Measurements from ENCODE around the gene ELL2. TPM values are rescaled to one million over a fixed set of nuclear protein-coding genes. Genes with fewer than 3 reads are reported as not detected.

Gene ELL2
- total and polyA plus RNA-seq, 9 of the 15 experiments (the other 6 are each of a cell fraction or from before 2014, with no cell fraction given): 4.3 to 18.3 (median 14.5) TPM

DNA sequence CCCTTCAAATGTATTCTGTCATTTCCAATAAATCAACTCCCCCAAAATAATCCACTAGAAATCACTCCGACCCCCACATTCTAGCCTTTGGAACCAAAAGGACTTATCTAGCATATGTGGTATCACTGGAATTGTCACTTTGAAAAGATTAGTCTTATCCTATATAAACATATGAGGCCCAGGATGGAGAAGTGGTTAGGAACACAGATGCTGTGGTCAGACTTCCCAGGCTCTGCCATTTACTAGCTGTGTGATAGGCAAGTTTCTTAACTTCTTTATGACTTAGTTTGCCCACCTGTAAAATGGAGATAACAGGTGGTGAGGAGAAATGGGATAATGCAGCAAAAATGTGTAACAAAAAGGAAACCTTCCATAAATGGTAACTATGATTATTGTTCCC, 77.1 kb downstream of the ELL2 start (continued):
- TF ChIP-seq, protein P1, sequence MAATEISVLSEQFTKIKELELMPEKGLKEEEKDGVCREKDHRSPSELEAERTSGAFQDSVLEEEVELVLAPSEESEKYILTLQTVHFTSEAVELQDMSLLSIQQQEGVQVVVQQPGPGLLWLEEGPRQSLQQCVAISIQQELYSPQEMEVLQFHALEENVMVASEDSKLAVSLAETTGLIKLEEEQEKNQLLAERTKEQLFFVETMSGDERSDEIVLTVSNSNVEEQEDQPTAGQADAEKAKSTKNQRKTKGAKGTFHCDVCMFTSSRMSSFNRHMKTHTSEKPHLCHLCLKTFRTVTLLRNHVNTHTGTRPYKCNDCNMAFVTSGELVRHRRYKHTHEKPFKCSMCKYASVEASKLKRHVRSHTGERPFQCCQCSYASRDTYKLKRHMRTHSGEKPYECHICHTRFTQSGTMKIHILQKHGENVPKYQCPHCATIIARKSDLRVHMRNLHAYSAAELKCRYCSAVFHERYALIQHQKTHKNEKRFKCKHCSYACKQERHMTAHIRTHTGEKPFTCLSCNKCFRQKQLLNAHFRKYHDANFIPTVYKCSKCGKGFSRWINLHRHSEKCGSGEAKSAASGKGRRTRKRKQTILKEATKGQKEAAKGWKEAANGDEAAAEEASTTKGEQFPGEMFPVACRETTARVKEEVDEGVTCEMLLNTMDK (IDR thresholded peaks at IDR 0.05; ENCODE audit: borderline replicate concordance, insufficient read depth, low read depth, low read length, poor library complexity, severe bottlenecking): no peak
- TF ChIP-seq, protein P2, sequence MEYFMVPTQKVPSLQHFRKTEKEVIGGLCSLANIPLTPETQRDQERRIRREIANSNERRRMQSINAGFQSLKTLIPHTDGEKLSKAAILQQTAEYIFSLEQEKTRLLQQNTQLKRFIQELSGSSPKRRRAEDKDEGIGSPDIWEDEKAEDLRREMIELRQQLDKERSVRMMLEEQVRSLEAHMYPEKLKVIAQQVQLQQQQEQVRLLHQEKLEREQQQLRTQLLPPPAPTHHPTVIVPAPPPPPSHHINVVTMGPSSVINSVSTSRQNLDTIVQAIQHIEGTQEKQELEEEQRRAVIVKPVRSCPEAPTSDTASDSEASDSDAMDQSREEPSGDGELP (CRISPR knock-in tag; IDR thresholded peaks at IDR 0.05; ENCODE audit: borderline replicate concordance): no peak
- TF ChIP-seq, protein P3, sequence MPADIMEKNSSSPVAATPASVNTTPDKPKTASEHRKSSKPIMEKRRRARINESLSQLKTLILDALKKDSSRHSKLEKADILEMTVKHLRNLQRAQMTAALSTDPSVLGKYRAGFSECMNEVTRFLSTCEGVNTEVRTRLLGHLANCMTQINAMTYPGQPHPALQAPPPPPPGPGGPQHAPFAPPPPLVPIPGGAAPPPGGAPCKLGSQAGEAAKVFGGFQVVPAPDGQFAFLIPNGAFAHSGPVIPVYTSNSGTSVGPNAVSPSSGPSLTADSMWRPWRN (IDR thresholded peaks at IDR 0.05; ENCODE audit: low read depth): peak; percentile 82
- TF ChIP-seq ZNF124 (CRISPR knock-in tag; IDR thresholded peaks at IDR 0.05) (no peak), TFAM (CRISPR knock-in tag; conservative IDR thresholded peaks at IDR 0.05) (no peak), MBD2 (IDR thresholded peaks at IDR 0.05; ENCODE audit: borderline replicate concordance, low read depth) (no peak), FOXK2 (conservative IDR thresholded peaks at IDR 0.05 in 1 of 2, IDR thresholded peaks at IDR 0.05 in 1 of 2; ENCODE audit: low read depth in 2 of 2) (no peak), ESRRB (CRISPR knock-in tag; IDR thresholded peaks at IDR 0.05; ENCODE audit: borderline replicate concordance) (no peak), ZNF384 (IDR thresholded peaks at IDR 0.05; ENCODE audit: low read depth, low read length) (no peak), NCOA1 (IDR thresholded peaks at IDR 0.05; ENCODE audit: low read depth) (no peak), FOXP1 (CRISPR knock-in tag; IDR thresholded peaks at IDR 0.05) (no peak), RBM22 (IDR thresholded peaks at IDR 0.05; ENCODE audit: low read depth, low read length, poor library complexity, severe bottlenecking) (no peak), SMARCA4 (IDR thresholded peaks at IDR 0.05) (peak; percentile 74; the same call in 1 of the 2 replicates), TRIM24 (IDR thresholded peaks at IDR 0.05) (peak; percentile 77 to 80; a peak in 3 of 4 replicates), MCM7 (IDR thresholded peaks at IDR 0.05) (no peak), E2F3 (CRISPR knock-in tag; IDR thresholded peaks at IDR 0.05) (no peak)
- TF ChIP-seq, protein P4, sequence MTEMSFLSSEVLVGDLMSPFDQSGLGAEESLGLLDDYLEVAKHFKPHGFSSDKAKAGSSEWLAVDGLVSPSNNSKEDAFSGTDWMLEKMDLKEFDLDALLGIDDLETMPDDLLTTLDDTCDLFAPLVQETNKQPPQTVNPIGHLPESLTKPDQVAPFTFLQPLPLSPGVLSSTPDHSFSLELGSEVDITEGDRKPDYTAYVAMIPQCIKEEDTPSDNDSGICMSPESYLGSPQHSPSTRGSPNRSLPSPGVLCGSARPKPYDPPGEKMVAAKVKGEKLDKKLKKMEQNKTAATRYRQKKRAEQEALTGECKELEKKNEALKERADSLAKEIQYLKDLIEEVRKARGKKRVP (CRISPR knock-in tag; IDR thresholded peaks at IDR 0.05): no peak
- TF ChIP-seq, protein P5, sequence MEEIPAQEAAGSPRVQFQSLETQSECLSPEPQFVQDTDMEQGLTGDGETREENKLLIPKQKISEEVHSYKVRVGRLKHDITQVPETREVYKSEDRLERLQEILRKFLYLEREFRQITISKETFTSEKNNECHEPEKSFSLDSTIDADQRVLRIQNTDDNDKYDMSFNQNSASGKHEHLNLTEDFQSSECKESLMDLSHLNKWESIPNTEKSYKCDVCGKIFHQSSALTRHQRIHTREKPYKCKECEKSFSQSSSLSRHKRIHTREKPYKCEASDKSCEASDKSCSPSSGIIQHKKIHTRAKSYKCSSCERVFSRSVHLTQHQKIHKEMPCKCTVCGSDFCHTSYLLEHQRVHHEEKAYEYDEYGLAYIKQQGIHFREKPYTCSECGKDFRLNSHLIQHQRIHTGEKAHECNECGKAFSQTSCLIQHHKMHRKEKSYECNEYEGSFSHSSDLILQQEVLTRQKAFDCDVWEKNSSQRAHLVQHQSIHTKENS (CRISPR knock-in tag; IDR thresholded peaks at IDR 0.05): no peak
- TF ChIP-seq, protein P6, sequence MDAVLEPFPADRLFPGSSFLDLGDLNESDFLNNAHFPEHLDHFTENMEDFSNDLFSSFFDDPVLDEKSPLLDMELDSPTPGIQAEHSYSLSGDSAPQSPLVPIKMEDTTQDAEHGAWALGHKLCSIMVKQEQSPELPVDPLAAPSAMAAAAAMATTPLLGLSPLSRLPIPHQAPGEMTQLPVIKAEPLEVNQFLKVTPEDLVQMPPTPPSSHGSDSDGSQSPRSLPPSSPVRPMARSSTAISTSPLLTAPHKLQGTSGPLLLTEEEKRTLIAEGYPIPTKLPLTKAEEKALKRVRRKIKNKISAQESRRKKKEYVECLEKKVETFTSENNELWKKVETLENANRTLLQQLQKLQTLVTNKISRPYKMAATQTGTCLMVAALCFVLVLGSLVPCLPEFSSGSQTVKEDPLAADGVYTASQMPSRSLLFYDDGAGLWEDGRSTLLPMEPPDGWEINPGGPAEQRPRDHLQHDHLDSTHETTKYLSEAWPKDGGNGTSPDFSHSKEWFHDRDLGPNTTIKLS (IDR thresholded peaks at IDR 0.05; ENCODE audit: borderline replicate concordance, low read depth): no peak
- TF ChIP-seq, protein P7, sequence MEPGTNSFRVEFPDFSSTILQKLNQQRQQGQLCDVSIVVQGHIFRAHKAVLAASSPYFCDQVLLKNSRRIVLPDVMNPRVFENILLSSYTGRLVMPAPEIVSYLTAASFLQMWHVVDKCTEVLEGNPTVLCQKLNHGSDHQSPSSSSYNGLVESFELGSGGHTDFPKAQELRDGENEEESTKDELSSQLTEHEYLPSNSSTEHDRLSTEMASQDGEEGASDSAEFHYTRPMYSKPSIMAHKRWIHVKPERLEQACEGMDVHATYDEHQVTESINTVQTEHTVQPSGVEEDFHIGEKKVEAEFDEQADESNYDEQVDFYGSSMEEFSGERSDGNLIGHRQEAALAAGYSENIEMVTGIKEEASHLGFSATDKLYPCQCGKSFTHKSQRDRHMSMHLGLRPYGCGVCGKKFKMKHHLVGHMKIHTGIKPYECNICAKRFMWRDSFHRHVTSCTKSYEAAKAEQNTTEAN (CRISPR knock-in tag; IDR thresholded peaks at IDR 0.05): no peak

Data from K562 (cell line).